Esophagus muscularis mucosa (tissue), 4 donors: Measurements from ENCODE around the gene ZNF880. TPM values are rescaled to one million over a fixed set of nuclear protein-coding genes. Genes with fewer than 3 reads are reported as not detected.

Experiments
- DNase-seq: peaks from one replicate; pipeline ENCODE4 v3.0.0-alpha.2; 2017; ENCODE audit errors: extremely low spot score
- H3K27ac ChIP-seq, 4 donors: fragments of 200-600 bp; sonication (generic); replicated peaks in 1 of 4; 1 replicate in 3 of 4; 2 replicates in 1 of 4; pipeline ENCODE4 v1.5.1; 2016 to 2019; ENCODE audit warnings: mild to moderate bottlenecking in 1 of 4
- H3K27me3 ChIP-seq, 4 donors: fragments of 200-600 bp; sonication (generic); one replicate each; pipeline versions ENCODE4 v1.5.1 to v1.6.0; 2016 to 2019
- H3K36me3 ChIP-seq, 4 donors: fragments of 200-600 bp; sonication (generic); one replicate each; pipeline ENCODE4 v1.5.1; 2016 to 2019
- H3K4me1 ChIP-seq, 4 donors: fragments of 200-600 bp; sonication (generic); one replicate each; pipeline ENCODE4 v1.5.1; 2016 to 2019
- H3K4me3 ChIP-seq, 4 donors: fragments of 200-600 bp; sonication (generic); 1 replicate in 2 of 4; 2 replicates in 2 of 4; pipeline ENCODE4 v1.5.1; 2016 to 2019; ENCODE audit warnings: mild to moderate bottlenecking in 4 of 4, moderate library complexity in 1 of 4
- H3K9me3 ChIP-seq, 4 donors: fragments of 200-600 bp; sonication (generic); 1 replicate in 3 of 4; 2 replicates in 1 of 4; pipeline ENCODE4 v1.5.1; 2016 to 2019
- EP300 ChIP-seq: sonication (generic); formaldehyde crosslinking; IDR thresholded peaks from one replicate; pipeline ENCODE4 v1.6.1; 2017; ENCODE audit warnings: antibody characterized with exemption
- POLR2A ChIP-seq: fragments of 450-650 bp; IDR thresholded peaks from one replicate; pipeline ENCODE4 v1.6.1; 2017; ENCODE audit warnings: antibody characterized with exemption, moderate library complexity, mild to moderate bottlenecking, low read depth
- POLR2AphosphoS5 ChIP-seq, 2 donors: sonication (generic); formaldehyde crosslinking; IDR thresholded peaks; one replicate each; pipeline ENCODE4 v1.6.1; 2017; ENCODE audit warnings: antibody characterized with exemption in 2 of 2
- WGBS: methylation state at CpG from one replicate; pipeline ENCODE4 v1.1.5; 2018; 5-methylcytosine and 5-hydroxymethylcytosine counted together
- intact Hi-C: fragments of 100-400 bp; cut with DNase I; formaldehyde crosslinking; loops from one replicate; pipeline ENCODE4 v1.15.1; 2023
- total RNA-seq, 4 donors: library from RNA; depleted of rRNA; stranded (reverse); fragments of >200 nt; gene quantifications; one replicate each; pipeline versions ENCODE4 v1.1.0 to v1.2.1, GENCODE V29; 2016
- TF ChIP-seq, protein P1 (sequence below), 3 experiments: fragments of 200-600 bp in 2 of 3; fragments of 450-650 bp in 1 of 3; sonication (generic) in 2 of 3; IDR thresholded peaks; one replicate each; pipeline ENCODE4 v1.5.1; 2017 to 2019; ENCODE audit warnings: antibody characterized with exemption in 3 of 3, mild to moderate bottlenecking in 2 of 3, moderate library complexity in 1 of 3

Gene ZNF880
- total RNA-seq, 4 donors from 2014 or later, result 16.8 to 30.3 (median 28.1) TPM

DNA sequence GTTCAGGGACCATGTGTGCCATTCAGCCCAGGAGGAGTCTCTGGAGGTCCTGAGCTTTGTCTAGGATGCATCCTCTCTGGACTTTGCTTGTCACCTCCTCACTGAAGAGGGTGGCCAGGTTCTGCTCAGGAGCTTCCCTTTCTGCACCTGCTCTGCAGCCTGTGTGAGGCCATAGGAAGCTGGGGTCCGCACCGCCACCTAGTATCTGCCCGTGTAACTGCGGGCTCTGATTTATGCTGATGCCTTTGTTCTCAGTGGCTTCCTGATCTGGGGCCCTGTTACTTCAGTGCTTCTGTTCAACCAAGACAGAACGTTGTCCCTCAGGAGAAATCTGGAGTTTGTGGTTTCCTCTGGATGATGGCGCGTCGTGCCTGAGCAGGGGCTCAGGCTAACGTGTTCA, 18.2 kb upstream of the ZNF880 start:
- DNase-seq, result no peak
- H3K9me3 ChIP-seq, result no peaks in the 10 kb centered on the region
- peaks cover 52 to 89% (median 68%) of the 10 kb centered on the region in 4 donors for H3K36me3 ChIP-seq
- 81% methylated on average over 9 of the region's 9 CpGs for WGBS
- no peak overlapping the region for H3K27ac ChIP-seq
- H3K4me3 ChIP-seq, result no peak overlapping the region
- TF ChIP-seq POLR2A (no peak), EP300 (no peak), POLR2AphosphoS5 (IDR thresholded peaks at IDR 0.05) (no peak)
- TF ChIP-seq, protein P1, sequence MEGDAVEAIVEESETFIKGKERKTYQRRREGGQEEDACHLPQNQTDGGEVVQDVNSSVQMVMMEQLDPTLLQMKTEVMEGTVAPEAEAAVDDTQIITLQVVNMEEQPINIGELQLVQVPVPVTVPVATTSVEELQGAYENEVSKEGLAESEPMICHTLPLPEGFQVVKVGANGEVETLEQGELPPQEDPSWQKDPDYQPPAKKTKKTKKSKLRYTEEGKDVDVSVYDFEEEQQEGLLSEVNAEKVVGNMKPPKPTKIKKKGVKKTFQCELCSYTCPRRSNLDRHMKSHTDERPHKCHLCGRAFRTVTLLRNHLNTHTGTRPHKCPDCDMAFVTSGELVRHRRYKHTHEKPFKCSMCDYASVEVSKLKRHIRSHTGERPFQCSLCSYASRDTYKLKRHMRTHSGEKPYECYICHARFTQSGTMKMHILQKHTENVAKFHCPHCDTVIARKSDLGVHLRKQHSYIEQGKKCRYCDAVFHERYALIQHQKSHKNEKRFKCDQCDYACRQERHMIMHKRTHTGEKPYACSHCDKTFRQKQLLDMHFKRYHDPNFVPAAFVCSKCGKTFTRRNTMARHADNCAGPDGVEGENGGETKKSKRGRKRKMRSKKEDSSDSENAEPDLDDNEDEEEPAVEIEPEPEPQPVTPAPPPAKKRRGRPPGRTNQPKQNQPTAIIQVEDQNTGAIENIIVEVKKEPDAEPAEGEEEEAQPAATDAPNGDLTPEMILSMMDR (IDR thresholded peaks at IDR 0.05), result no peak
- intact Hi-C loops, result no loop called here
- H3K4me1 ChIP-seq, result no peaks in the 10 kb centered on the region
- no peaks in the 10 kb centered on the region for H3K27me3 ChIP-seq

DNA sequence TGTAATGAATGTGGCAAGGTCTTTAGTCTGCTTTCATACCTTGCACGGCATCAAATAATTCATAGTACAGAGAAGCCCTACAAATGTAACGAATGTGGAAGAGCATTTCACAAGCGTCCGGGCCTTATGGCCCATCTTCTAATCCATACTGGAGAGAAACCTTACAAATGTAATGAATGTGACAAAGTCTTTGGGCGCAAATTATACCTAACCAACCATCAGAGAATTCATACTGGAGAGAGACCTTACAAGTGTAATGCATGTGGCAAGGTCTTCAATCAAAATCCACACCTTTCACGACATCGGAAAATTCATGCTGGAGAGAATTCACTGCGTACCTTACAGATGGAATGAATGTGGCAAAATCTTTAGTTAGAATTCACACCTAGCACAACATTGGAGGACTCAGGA, 3.3 kb upstream of the ZNF880 start:
- no peak overlapping the region for H3K27ac ChIP-seq
- no peaks in the 10 kb centered on the region for H3K27me3 ChIP-seq
- peaks cover 11 to 51% (median 40%) of the 10 kb centered on the region in 4 donors for H3K36me3 ChIP-seq
- DNase-seq, result no peak
- peaks cover 0 to 63% (median 49%) of the 10 kb centered on the region in 4 donors for H3K9me3 ChIP-seq
- WGBS, result 98% methylated on average over 8 of the region's 8 CpGs
- TF ChIP-seq, protein P1 (IDR thresholded peaks at IDR 0.05), result no peak
- no peak overlapping the region for H3K4me3 ChIP-seq
- peaks cover 5 to 12% (median 11%) of the 10 kb centered on the region in 4 donors for H3K4me1 ChIP-seq
- intact Hi-C loops, result no loop called here

DNA sequence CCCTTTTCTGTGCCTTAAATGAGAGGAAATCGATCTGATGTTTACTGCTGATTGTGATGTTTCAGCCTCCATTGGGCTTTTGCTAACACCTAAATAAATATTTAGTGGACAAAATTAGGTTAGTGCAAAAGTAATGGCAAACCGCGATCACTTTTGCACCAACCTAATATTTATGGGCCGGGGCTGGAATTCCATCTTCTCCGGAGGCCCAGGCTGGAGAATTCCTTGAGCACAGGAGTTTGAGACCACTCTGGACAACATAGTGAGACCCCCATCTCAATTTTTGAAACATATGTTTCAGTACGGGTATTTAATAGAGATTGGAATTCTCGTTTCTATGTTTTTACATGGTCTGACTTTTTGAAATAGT, 603 bp downstream of the ZNF880 start:
- WGBS, result 40% methylated on average over 7 of the region's 7 CpGs
- Histone ChIP-seq H3K27me3 (no peaks in the 10 kb centered on the region), H3K36me3 (peaks cover 34 to 51% (median 41%) of the 10 kb centered on the region in 4 donors), H3K9me3 (peaks cover 0 to 30% (median 21%) of the 10 kb centered on the region in 4 donors), H3K4me3 (peak overlapping the region; percentile 70 to 78 (median 71)), H3K27ac (peak overlapping the region; percentile 88 to 96 (median 94)), H3K4me1 (peaks cover 5 to 13% (median 11%) of the 10 kb centered on the region in 4 donors)
- intact Hi-C loops, result no loop called here
- no peak for DNase-seq
- TF ChIP-seq POLR2A (no peak), POLR2AphosphoS5 (IDR thresholded peaks at IDR 0.05) (no peak), EP300 (no peak)
- TF ChIP-seq, protein P1 (IDR thresholded peaks at IDR 0.05), result no peak

DNA sequence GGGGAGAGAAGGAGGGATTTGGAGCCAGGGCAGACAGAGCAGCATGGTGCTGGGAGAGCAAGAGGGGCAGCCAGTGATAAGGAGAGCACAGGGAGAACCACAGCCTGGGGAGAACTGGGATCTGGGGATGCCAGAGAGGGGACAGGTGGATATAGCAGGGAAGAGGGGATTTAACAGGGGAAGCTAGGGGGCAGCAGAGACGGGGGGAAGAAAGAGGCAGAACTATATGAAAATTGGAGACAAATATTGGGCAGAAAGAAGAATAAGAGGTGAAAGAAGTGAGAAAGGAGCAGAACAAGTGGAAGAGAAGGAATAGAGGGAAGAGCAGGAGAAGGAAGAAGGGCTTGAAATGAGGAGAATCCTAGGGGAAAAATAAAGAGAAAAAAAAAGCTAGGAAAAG, 21.4 kb downstream of the ZNF880 start:
- H3K4me1 ChIP-seq, result peaks cover 0 to under 1% (median 0%) of the 10 kb centered on the region in 4 donors
- TF ChIP-seq POLR2AphosphoS5 (IDR thresholded peaks at IDR 0.05) (no peak), POLR2A (no peak), EP300 (no peak)
- TF ChIP-seq, protein P1 (IDR thresholded peaks at IDR 0.05), result no peak
- intact Hi-C loops, result no loop called here

More for the DNA sequence above, 21.4 kb downstream of the ZNF880 start:
- DNase-seq, result no peak
- WGBS, result 73% methylated on average over 1 of the region's 1 CpG
- Histone ChIP-seq H3K4me3 (no peak overlapping the region), H3K27ac (no peak overlapping the region), H3K36me3 (peaks cover 0 to 67% (median 42%) of the 10 kb centered on the region in 4 donors), H3K27me3 (no peaks in the 10 kb centered on the region), H3K9me3 (peaks cover 0 to 85% (median 51%) of the 10 kb centered on the region in 4 donors)
